PC-3 (cell line): ENCODE data around the gene HEPH.

Source experiments
- CTCF ChIP-seq: fragments of 300-600 bp; sonication (generic); conservative IDR thresholded peaks from 2 replicates; pipeline ENCODE4 v1.5.1; 2017; ENCODE audit warnings: antibody characterized with exemption, low read depth, mild to moderate bottlenecking, low read length
- EZH2 ChIP-seq: fragments of 300-600 bp; sonication (generic); IDR thresholded peaks from one replicate; pipeline ENCODE4 v1.6.1; 2017; ENCODE audit warnings: antibody characterized with exemption, mild to moderate bottlenecking, low read length; ENCODE audit not compliant: unreplicated experiment
- EZH2phosphoT487 ChIP-seq: fragments of 300-600 bp; sonication (generic); IDR thresholded peaks from 2 replicates; pipeline ENCODE4 v1.6.1; 2018; ENCODE audit warnings: mild to moderate bottlenecking, antibody characterized with exemption, low read length, borderline replicate concordance

DNA sequence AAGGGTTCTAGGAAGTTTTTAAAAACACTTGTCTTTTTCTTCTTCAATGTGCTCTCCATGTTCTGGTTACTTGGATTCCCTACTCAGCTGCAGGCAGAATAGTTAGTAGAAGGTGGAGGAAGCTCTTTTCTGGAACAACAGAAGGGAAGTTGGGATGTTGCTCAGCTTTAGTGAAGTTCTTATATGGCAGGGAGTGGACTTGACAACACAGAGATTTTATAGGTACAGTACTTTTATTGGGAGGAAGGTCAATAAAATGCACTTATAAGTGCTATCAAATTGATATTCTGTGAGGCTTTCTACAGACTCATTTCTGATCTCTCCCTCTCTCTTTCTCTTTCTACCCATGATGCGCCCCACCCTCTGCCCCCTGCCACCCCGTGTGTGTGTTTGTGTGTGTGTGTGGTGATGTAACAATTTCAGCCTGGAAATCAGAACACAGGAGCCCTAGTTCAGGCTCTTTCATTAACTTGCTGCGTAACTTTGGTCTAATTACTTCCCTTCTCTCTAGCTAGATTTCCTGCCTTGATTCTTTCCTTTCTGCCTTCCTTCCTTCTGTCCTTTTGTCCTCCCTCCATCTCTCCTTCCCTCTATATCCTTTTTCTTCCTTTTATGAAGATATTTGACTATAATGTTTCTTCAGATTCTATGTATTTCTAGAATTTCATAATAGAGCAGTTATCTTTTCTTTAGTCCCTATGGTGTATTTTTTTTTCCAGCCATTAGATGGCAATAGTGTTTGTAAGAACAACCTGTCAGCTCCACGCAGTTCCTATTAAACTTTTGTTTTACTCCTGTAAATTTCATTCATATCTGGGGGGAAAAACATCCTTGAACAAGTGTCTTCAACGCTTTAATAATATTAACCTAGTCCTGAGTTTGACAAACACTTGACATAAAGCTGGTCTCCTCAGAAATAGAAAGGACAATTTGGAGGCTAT lies 37.1 kb downstream of the HEPH start:
- TF ChIP-seq CTCF (peak; percentile 50), EZH2 (no peak), EZH2phosphoT487 (no peak)
